Fibroblast of skin of left biceps (primary cell): ENCODE data around the gene GRPEL2.
A peak's percentile ranks its signal among the peaks of the same experiment; 100 is the strongest.

Experiments used
- DNase-seq, 2 experiments: peaks; one replicate each; pipeline ENCODE4 v3.0.0-alpha.2; 2013; ENCODE audit warnings: low read depth in 2 of 2

GRPEL2 gene, protein sequence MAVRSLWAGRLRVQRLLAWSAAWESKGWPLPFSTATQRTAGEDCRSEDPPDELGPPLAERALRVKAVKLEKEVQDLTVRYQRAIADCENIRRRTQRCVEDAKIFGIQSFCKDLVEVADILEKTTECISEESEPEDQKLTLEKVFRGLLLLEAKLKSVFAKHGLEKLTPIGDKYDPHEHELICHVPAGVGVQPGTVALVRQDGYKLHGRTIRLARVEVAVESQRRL

DNA sequence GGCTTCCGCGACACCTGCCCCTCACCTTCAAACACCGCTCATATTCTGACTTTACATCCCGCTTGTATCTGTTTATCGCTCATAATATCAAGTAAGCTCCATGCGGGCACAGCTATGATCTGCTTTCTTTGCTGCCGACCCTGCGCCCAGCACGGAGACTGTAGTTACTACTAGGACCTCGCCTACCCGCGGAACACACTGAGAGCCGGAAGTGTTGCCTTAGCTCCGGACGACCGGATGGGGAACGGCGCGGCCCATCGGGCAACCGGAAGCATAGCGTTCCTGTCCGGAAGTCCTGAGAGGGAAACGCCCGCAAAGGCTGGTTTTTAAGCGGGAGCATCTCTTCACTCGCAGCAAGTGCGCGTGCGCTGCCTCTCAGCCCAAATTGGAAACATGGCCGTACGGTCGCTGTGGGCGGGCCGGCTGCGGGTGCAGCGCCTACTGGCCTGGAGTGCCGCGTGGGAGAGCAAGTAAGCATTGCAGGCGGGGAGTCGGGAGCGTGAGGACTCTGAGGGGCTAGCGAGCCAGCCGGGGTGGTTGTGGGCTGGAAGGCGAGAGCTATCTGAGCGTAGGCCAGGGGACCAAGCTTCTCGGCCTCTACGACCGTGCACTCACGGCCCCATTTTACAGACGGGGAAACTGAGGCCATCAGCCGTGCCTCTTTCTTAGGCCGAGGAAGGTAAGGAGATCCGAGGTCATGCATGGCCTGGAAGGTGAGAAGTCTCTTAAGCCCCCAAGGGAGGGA lies at the start of gene GRPEL2:
Gene GRPEL2 (plus strand): TSS at position 353 of the 745 bp plus-strand sequence. CDS start 41 bp downstream, at position 394.
- peak; percentile 92 to 93 for DNase-seq

GRCh38 chr5:149297340-149298025 lies 47.8 kb upstream of the GRPEL2 start:
- DNase-seq = no peak

DNA sequence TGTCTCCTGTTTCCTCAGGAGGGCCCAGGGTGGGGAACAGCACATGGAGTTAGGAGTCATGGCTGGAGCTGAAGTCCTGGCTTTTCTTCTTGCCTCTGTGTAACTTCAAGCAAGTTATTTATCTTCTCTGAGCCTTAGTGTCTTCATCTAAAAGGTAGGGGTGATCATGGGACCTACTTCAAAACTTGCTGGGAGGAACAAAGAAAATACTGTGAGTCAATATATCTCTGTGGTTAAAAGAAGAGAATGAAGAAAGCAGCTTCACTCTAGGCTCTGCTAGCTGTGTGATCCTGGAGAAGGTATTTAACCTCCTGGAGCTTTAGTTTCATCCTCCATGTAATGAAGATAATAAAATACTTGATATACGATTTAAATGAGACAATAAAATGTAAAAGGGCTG lies 47.1 kb upstream of the GRPEL2 start:
- DNase-seq = no peak

- DNase-seq = no peak
Observed at GRCh38 chr5:149298842-149299404, 46.4 kb upstream of the GRPEL2 start.

- DNase-seq = no peak
Observed at GRCh38 chr5:149299451-149300054, 45.7 kb upstream of the GRPEL2 start.

GRCh38 chr5:149300441-149300840 lies 44.9 kb upstream of the GRPEL2 start:
- no peak for DNase-seq

DNA sequence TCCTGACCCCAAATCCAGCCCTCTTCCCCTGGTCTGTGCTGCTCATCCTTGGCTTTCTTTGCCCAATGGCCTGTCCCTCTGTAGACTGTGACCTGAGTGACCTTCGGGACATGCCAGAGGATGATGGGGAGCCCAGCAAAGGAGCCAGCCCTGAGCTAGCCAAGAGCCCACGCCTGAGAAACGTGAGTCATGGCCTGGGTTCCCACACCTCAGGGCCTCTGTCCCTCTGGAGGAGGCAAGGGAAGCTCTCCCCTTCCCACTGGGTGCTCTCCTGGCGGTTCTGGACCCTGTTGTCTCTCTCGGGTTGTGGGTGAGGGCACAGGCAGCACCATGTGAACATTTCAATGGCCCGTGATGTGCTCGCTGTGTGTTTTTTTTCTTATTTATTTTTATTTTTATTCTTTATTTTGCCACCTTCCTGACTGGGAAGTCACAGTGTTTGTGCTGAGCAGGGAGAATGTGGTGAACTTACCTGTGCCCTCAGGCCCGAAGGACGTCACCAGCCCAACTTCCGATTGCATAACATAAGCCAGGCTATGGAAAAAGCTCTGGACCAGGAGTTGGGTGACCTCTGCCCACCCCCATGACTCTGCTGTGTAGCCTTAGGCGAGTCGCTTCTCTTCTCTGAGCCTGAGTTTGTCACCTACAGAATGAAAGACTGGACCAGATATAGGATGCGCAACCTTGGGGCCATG lies 44.1 kb upstream of the GRPEL2 start:
- no peak for DNase-seq

- peak in 1 of 2 experiments; percentile 12 for DNase-seq
Observed at GRCh38 chr5:149301744-149302380, 43.4 kb upstream of the GRPEL2 start.

DNA sequence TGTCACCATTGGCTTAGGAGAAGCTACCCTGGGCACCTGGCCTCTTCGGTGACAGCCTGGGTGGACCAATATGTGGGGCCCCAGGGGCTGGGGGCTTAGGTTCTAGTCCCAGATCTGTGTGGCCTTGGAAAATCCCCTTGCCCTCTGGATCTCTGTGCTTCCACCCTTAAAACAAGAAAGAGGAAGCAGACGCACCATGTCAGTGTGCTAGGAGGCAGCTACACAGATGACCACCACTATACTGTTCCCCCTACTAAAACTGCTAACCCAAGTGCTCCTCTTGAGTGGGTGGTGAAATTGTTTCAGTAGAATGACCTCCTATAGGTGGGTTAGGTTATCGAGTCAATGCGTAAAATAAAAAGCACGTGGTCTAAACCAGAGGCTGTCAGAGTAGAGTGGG lies 42.7 kb upstream of the GRPEL2 start:
- DNase-seq = no peak

GRCh38 chr5:149303210-149303609 lies 42.1 kb upstream of the GRPEL2 start:
- no peak for DNase-seq

- DNase-seq = no peak
Observed at GRCh38 chr5:149304195-149305078, 40.9 kb upstream of the GRPEL2 start.

DNA sequence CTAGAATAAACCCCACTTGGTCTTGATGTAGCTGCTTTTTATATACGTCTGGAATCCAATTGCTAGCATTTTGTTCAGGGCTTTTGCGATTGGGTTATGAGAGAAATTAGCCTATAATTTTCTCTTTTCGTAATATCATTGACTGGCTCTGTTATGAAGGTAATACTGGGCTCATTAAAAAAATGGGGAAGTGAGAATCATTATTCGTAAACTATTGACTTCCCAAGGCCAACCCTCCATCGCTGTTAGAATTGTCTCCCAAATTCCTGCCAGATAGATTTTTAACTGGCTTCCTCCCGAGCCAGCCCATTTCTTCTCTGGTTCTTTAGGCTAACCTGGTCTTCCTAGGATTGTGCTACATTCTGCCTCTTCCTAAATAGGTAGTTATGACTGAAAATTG lies 35.9 kb upstream of the GRPEL2 start:
- no peak for DNase-seq

DNA sequence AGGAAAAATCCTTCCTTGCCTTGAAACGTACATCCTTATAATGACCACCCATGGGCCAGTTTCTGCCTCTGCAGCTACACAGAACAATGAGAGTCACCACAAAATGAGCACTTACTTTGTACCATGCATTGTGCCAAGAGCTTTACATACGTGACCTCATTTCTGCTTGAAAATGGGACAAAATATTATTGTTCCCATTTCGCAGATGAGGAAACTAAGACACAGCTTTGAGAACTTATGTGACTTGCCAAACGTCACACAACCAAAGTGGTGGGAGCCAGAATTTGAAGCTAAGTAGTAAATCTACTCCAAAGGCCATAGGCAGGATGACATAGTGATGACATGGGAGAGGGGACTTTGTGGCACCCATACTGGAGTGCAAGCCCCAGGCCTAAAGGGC lies 34.8 kb upstream of the GRPEL2 start:
- DNase-seq = no peak

DNA sequence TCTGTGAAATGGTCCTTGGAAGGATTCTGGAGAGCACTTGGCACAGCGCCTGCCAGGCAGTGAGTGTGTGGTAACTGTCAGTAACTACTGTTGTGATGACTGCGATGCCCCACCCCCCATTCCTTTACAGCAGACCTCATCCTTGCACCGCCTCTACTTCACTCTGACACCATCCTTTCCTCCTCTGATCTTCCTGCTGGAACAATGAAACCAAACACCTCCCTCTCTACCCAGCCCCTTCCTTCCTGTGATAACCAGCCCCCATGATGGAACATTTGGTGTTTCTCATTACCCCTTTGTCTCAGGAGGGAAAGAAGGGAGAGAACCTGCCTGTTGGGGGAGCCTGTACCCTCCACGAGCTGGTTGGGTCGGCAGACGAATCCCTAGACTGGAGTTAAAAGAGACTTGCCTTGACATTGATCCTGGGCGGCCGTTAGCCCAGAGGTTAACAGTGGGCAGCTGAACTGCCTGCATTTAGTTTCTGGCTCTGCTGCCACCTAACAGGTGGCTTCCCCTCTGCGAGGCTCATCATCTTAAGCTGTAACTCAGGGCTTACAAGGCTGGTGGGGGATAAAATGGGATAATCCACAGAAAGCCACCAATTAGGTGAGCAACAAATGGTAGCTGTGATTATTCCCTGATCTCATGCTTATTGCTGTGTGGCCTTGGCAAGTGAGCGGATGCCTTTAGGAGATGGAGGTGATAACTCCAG lies 34.2 kb upstream of the GRPEL2 start:
- peak; percentile 28 to 50 for DNase-seq

GRCh38 chr5:149313151-149313841 lies 32.0 kb upstream of the GRPEL2 start:
- no peak for DNase-seq

DNA sequence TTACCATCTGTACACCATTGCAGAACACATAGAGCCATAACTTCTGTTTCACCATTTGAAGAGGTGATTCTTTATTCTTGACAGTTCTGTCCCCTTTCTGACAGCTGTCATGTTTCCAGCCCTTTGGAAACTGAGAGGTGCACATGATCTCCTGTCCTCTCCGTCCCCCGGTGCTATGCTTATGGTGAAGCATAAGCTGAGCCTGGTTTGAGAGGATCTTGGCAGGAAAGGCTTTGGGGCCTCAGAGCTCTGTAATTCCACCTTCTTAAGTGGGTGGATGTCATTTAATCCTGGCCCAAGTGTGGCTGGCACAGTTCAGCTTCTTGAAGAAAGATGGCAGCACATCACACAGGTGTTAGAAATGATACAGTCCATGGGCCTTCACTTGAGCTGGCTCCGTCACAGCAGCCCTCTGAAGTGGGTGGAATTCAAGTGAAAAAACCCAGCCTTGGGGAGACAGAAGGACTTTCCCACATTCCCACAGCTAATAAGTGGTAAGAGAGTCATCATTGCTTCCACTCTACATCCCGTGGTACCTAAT lies 30.7 kb upstream of the GRPEL2 start:
- DNase-seq = no peak

DNA sequence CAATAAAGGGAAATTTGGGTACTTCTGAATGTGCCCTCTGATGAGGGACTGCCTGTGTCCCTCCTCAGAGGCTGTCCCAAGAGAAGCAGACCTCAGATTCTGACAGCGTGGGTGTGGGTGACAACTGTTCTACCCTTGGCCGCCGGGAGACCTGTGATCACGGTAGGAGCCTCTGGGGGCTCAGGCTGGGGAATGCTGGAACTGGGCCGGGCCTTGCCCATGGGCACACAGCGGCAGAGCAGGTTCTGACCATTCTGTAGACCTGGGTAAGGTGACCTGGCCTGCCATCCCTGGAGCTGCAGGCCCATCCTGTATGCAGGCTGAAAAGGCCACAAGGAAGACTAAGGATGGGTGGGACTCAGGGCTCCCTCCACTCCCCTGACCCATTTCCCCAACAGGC lies 29.5 kb upstream of the GRPEL2 start:
- no peak for DNase-seq

- peak in 1 of 2 experiments; percentile 12 for DNase-seq
Observed at GRCh38 chr5:149317281-149318048, 27.8 kb upstream of the GRPEL2 start.
